Loucy (cell line): ENCODE results near the gene USP53.

Source experiments
- CTCF ChIP-seq: fragments of 200-600 bp; sonication (generic); conservative IDR thresholded peaks from 2 replicates; pipeline ENCODE4 v1.5.1; 2014; ENCODE audit warnings: mild to moderate bottlenecking, antibody characterized with exemption, low read length
- EZH2phosphoT487 ChIP-seq: fragments of 200-600 bp; IDR thresholded peaks from 2 replicates; pipeline ENCODE4 v1.6.1; 2018; ENCODE audit warnings: antibody characterized with exemption, mild to moderate bottlenecking, moderate library complexity, borderline replicate concordance

GRCh38 chr4:119289313-119289712 lies 76.8 kb downstream of the USP53 start:
- TF ChIP-seq CTCF (no peak), EZH2phosphoT487 (no peak)
